PC-9 (cell line): Measurements from ENCODE around the gene FAM117B.

Source experiments
- EZH2 ChIP-seq: fragments of 200-600 bp; sonication (generic); IDR thresholded peaks from 2 replicates; pipeline ENCODE4 v1.8.0; 2017; ENCODE audit warnings: antibody characterized with exemption, low read depth
- TF ChIP-seq, protein P1 (sequence below): fragments of 200-600 bp; sonication (generic); conservative IDR thresholded peaks from 2 replicates; pipeline ENCODE4 v1.6.1; 2017; ENCODE audit warnings: mixed run types, antibody characterized with exemption, mild to moderate bottlenecking, moderate library complexity

DNA sequence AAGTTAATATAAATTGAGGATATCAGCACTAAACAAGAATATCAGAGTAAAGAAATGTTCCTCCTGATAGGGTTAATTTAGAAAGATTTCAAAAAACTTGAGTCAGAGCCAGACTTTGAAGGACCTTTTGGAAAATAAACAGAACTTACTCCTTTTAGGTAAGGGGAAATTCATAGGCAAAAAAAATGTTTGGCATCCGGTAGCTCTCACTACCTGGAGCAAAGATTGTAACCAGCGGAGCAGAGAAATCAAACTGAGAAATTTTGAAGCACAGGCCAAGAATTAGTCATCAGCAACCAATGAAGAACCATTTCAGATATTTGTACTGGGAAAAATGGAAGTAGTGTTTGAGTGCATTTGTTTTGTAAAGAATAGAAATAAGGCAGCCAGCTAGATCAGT lies 123.8 kb downstream of the FAM117B start:
- TF ChIP-seq, protein P1, sequence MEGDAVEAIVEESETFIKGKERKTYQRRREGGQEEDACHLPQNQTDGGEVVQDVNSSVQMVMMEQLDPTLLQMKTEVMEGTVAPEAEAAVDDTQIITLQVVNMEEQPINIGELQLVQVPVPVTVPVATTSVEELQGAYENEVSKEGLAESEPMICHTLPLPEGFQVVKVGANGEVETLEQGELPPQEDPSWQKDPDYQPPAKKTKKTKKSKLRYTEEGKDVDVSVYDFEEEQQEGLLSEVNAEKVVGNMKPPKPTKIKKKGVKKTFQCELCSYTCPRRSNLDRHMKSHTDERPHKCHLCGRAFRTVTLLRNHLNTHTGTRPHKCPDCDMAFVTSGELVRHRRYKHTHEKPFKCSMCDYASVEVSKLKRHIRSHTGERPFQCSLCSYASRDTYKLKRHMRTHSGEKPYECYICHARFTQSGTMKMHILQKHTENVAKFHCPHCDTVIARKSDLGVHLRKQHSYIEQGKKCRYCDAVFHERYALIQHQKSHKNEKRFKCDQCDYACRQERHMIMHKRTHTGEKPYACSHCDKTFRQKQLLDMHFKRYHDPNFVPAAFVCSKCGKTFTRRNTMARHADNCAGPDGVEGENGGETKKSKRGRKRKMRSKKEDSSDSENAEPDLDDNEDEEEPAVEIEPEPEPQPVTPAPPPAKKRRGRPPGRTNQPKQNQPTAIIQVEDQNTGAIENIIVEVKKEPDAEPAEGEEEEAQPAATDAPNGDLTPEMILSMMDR: no peak
- no peak for TF ChIP-seq EZH2
